GM18511 (cell line): ENCODE results near the gene CCM2.
A peak's percentile ranks its signal among the peaks of the same experiment; 100 is the strongest.

Experiments used
- ATAC-seq: cut with Tn5 transposase; IDR thresholded peaks from one replicate; pipeline ENCODE4 v1.9.1; 2021; ENCODE audit warnings: mild to moderate bottlenecking, moderate library complexity; ENCODE audit not compliant: unreplicated experiment

Gene CCM2

GRCh38 chr7:45118292-45118691, 118.3 kb downstream of the CCM2 start:
- no peak for ATAC-seq

DNA sequence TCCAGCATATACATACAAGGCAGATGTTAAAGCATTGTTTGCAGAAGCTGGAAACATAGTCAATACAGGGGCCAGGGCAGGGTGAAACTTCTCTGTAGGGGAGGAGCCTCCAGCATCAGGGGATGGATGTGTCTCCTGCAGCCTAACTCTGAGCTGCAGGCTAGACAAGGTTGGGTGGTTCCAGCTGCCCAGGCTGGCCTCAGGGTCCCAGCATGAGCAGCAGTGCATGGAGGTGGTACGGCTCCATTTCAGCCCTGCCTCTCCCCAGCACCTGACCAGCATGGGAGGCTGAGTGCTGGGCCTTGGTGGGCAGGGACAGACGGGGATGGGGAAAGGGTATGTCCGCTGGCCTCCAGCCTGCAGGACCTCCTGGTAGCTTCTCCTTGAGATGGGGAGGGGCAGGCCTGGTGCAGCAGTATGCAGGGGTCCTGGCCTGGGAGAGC, 118.9 kb downstream of the CCM2 start:
- ATAC-seq: peak; percentile 72

GRCh38 chr7:45119550-45119949, 119.5 kb downstream of the CCM2 start:
- ATAC-seq: no peak

GRCh38 chr7:45122975-45123860, 123.2 kb downstream of the CCM2 start:
- no peak for ATAC-seq

DNA sequence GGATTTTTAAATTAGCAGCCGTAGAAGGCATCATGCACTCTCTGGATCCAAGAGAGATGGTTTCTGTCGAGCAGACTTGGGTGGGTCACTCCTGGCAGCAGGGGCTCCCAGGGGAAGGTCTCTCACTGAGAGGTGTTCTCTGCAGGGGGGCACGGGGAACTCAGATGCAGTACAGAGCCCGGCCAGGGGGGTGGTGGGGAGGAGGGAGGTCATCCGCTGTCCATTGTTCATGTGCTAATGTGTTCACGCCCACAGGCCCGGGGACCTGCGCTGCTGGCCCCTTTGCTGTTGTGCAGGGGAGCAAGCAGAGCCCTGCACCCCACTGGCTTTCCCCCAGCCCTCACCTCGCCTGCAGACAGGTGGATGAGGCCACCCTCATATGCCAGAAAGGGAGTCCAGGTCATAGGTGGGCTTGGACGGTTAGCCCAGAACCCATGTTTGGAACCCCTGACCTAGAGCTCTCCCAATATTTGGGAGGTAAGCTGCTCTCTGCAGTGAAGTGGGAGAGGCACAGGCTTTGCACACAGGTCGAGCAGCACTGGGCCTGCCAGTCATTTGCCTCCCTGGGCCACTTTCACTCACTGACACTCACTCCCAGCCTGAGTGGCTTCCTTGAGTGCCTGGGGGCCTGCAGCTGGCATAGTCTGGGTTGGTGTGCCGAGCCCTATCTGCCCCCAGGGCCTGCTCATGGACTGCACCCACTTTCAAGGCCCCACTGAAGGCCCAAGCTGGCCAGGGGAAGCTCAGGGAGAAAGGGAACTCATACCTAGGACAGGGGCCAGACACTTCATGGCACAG, 124.1 kb downstream of the CCM2 start:
- no peak for ATAC-seq

- ATAC-seq: no peak
Measured at GRCh38 chr7:45125193-45125904, 125.3 kb downstream of the CCM2 start.
